ENCODE measurements around the gene MEI1.

- TF ChIP-seq CTCF (IDR thresholded peaks at IDR 0.05; ENCODE audit: low read depth, low read length), result peak; percentile 81
- TF ChIP-seq EZH2phosphoT487 (IDR thresholded peaks at IDR 0.05; ENCODE audit: low read depth), result no peak
Observed at GRCh38 chr22:41672780-41673509, 26.4 kb upstream of the MEI1 start.

All from OCI-LY3 (cell line).